Superior temporal gyrus (tissue), 1 donor: ENCODE measurements around the gene MAP4K1.
"Not testable (repeated sequence)": the region's sequence is repeated elsewhere in the genome, so short reads cannot be mapped to it uniquely, and the experiment has no call there.

Experiments
- DNase-seq: peaks from one replicate; pipeline ENCODE4 v3.0.0-alpha.2; 2016; ENCODE audit errors: extremely low spot score

The MAP4K1 gene

GRCh38 chr19:38650911-38651584 is 33.3 kb upstream of the MAP4K1 start:
- no peak for DNase-seq

GRCh38 chr19:38650172-38650775 is 32.5 kb upstream of the MAP4K1 start:
- no peak for DNase-seq

- DNase-seq: no peak
Observed at GRCh38 chr19:38649305-38650171, 31.8 kb upstream of the MAP4K1 start.

GRCh38 chr19:38648769-38649304 is 31.1 kb upstream of the MAP4K1 start:
- peak; percentile 14 for DNase-seq

- DNase-seq: peak; percentile 17
Observed at GRCh38 chr19:38647966-38648768, 30.4 kb upstream of the MAP4K1 start.

GRCh38 chr19:38647368-38647965 is 29.7 kb upstream of the MAP4K1 start, which contains the start of gene ACTN4:
Gene ACTN4 (plus strand): TSS chr19:38647649. CDS start chr19:38647746, 97 bp downstream.
- peak; percentile 97 for DNase-seq

GRCh38 chr19:38644719-38645118 is 27.0 kb upstream of the MAP4K1 start:
- DNase-seq: no peak

- no peak for DNase-seq
Observed at GRCh38 chr19:38642176-38642575, 24.4 kb upstream of the MAP4K1 start.

GRCh38 chr19:38640368-38640767 is 22.6 kb upstream of the MAP4K1 start:
- no peak for DNase-seq

GRCh38 chr19:38639679-38640078 is 21.9 kb upstream of the MAP4K1 start:
- no peak for DNase-seq

- DNase-seq: no peak
Observed at GRCh38 chr19:38638461-38638860, 20.7 kb upstream of the MAP4K1 start.

GRCh38 chr19:38635483-38636399 is 18.0 kb upstream of the MAP4K1 start:
- DNase-seq: peak; percentile 32

- peak; percentile 84 for DNase-seq
Observed at GRCh38 chr19:38634757-38635482, 17.2 kb upstream of the MAP4K1 start.

GRCh38 chr19:38632476-38633213 is 14.9 kb upstream of the MAP4K1 start:
- DNase-seq: no peak

GRCh38 chr19:38631811-38632475 is 14.2 kb upstream of the MAP4K1 start:
- not testable (repeated sequence) for DNase-seq

- DNase-seq: not testable (repeated sequence)
Observed at GRCh38 chr19:38631301-38631700, 13.5 kb upstream of the MAP4K1 start.

- DNase-seq: no peak
Observed at GRCh38 chr19:38629568-38629967, 11.8 kb upstream of the MAP4K1 start.

GRCh38 chr19:38626401-38626800 is 8.6 kb upstream of the MAP4K1 start:
- DNase-seq: no peak
